HepG2 (cell line): Measurements from ENCODE around the gene KLHL40. TPM values are rescaled to one million over a fixed set of nuclear protein-coding genes. Genes with fewer than 3 reads are reported as not detected.

Experiments used
- DRAP1 ChIP-seq: IDR thresholded peaks from 2 replicates; pipeline ENCODE4 v1.6.1; 2016; ENCODE audit warnings: missing genetic modification reagents, missing compliant biosample characterization
- HNRNPL ChIP-seq: fragments of 200-400 bp; formaldehyde crosslinking; IDR thresholded peaks from 2 replicates; pipeline ENCODE4 v1.6.1; 2017; ENCODE audit warnings: mild to moderate bottlenecking, low read depth, low read length
- JUN ChIP-seq: sonication (generic); formaldehyde crosslinking; IDR thresholded peaks from 2 replicates; pipeline ENCODE4 v1.4.0; 2020; ENCODE audit warnings: mild to moderate bottlenecking, missing genetic modification reagents
- KLF6 ChIP-seq: IDR thresholded peaks from 2 replicates; pipeline ENCODE4 v1.8.0; 2016; ENCODE audit warnings: missing biosample characterization, missing genetic modification reagents
- ONECUT2 ChIP-seq: sonication (generic); formaldehyde crosslinking; IDR thresholded peaks from 2 replicates; pipeline ENCODE4 v1.4.0; 2020; ENCODE audit warnings: missing genetic modification reagents
- SAP130 ChIP-seq: IDR thresholded peaks from 2 replicates; pipeline ENCODE4 v1.6.1; 2016; ENCODE audit warnings: low read depth
- SOX6 ChIP-seq, 2 experiments: fragments of 450-650 bp in 1 of 2; sonication (generic) in 1 of 2; formaldehyde crosslinking in 1 of 2; IDR thresholded peaks; 2 replicates each; pipeline versions ENCODE4 v1.4.0 to v1.6.1; 2017 to 2020; ENCODE audit warnings: antibody characterized with exemption in 1 of 2, mild to moderate bottlenecking in 1 of 2, missing genetic modification reagents in 1 of 2
- ZFP41 ChIP-seq: sonication (generic); formaldehyde crosslinking; IDR thresholded peaks from 2 replicates; pipeline ENCODE4 v1.4.0; 2020; ENCODE audit warnings: mild to moderate bottlenecking, missing genetic modification reagents, borderline replicate concordance
- ZNF274 ChIP-seq: sonication (generic); formaldehyde crosslinking; IDR thresholded peaks from 2 replicates; pipeline ENCODE4 v1.5.1; 2020; ENCODE audit warnings: mild to moderate bottlenecking, missing genetic modification reagents
- ZNF609 ChIP-seq: sonication (generic); formaldehyde crosslinking; IDR thresholded peaks from 2 replicates; pipeline ENCODE4 v1.4.0; 2020; ENCODE audit warnings: mild to moderate bottlenecking, missing genetic modification reagents, borderline replicate concordance
- ZNF772 ChIP-seq: sonication (generic); formaldehyde crosslinking; IDR thresholded peaks from 2 replicates; pipeline ENCODE4 v1.5.0; 2020; ENCODE audit warnings: mild to moderate bottlenecking, missing genetic modification reagents
- ZSCAN20 ChIP-seq: sonication (generic); formaldehyde crosslinking; IDR thresholded peaks from 2 replicates; pipeline ENCODE4 v1.4.0; 2020; ENCODE audit warnings: missing genetic modification reagents, mild to moderate bottlenecking, borderline replicate concordance
- polyA plus RNA-seq, 8 experiments: library from polyadenylated mRNA; depleted of rRNA in 3 of 8; stranded (reverse) in 7 of 8; unstranded in 1 of 8; fragments of >200 nt; fragmentation: Illumina TruSeq in 4 of 8; extraction: Trizol in 4 of 8; gene quantifications; 2 replicates each; pipeline versions ENCODE4 v1.2.1 to v1.2.3, GENCODE V29; 2011 to 2016; ENCODE audit warnings: low read depth in 4 of 8, missing spikeins in 1 of 8, mixed read lengths in 1 of 8; ENCODE audit not compliant: insufficient read depth in 1 of 8
- total RNA-seq, 5 experiments: library from RNA; depleted of rRNA; stranded (reverse); fragments of >200 nt; fragmentation: Illumina TruSeq; extraction: Trizol; gene quantifications; 2 replicates each; pipeline ENCODE4 v1.2.3, GENCODE V29; 2016; ENCODE audit warnings: low read depth in 1 of 5
- TF ChIP-seq, protein P1 (sequence below): sonication (generic); formaldehyde crosslinking; IDR thresholded peaks from 2 replicates; pipeline ENCODE4 v1.5.0; 2020; ENCODE audit warnings: mild to moderate bottlenecking, missing genetic modification reagents
- TF ChIP-seq, protein P2 (sequence below): sonication (generic); formaldehyde crosslinking; IDR thresholded peaks from 2 replicates; pipeline ENCODE4 v1.4.0; 2020; ENCODE audit warnings: missing genetic modification reagents, borderline replicate concordance
- TF ChIP-seq, protein P3 (sequence below): sonication (generic); formaldehyde crosslinking; IDR thresholded peaks from 2 replicates; pipeline ENCODE4 v1.9.0; 2022; ENCODE audit warnings: low read depth, missing genetic modification reagents

The KLHL40 gene
- total and polyA plus RNA-seq, 2 of the 13 experiments (the other 11 are each of a cell fraction or from before 2014, with no cell fraction given) = not detected

DNA sequence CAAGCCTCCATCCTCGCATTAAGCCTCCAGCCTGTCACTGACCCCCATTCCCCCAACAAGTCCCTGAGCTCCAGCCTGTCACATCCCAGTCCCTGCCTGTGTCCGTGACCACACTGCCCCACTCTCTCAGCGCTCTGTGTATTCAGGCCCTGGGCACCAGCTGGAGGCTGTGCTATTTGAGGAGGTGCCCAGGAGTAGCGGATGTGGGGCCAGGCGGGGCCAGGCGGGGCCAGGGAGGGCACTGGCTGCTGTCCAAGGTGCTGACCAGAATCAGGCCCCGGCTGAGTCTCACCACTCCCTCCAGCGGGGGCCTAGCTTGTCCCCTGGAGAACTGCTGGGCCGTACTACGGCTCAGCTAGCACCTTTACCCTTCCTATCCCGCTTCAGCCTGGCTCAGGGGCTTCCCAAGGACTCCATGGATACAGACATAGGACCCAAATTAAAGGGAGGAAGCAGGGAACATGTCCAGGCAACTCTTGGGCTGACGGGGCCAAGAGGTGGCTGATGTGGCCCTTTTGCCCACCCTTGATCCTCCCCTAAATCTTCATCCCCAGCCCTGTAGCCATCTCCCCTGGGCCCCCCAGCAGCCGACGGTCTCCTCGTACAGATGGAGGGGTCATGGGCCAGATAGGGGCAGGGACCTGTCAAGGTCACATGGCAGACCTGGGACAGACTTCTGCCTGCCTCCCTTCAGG, 16.2 kb downstream of the KLHL40 start (continued):
- TF ChIP-seq, protein P1, sequence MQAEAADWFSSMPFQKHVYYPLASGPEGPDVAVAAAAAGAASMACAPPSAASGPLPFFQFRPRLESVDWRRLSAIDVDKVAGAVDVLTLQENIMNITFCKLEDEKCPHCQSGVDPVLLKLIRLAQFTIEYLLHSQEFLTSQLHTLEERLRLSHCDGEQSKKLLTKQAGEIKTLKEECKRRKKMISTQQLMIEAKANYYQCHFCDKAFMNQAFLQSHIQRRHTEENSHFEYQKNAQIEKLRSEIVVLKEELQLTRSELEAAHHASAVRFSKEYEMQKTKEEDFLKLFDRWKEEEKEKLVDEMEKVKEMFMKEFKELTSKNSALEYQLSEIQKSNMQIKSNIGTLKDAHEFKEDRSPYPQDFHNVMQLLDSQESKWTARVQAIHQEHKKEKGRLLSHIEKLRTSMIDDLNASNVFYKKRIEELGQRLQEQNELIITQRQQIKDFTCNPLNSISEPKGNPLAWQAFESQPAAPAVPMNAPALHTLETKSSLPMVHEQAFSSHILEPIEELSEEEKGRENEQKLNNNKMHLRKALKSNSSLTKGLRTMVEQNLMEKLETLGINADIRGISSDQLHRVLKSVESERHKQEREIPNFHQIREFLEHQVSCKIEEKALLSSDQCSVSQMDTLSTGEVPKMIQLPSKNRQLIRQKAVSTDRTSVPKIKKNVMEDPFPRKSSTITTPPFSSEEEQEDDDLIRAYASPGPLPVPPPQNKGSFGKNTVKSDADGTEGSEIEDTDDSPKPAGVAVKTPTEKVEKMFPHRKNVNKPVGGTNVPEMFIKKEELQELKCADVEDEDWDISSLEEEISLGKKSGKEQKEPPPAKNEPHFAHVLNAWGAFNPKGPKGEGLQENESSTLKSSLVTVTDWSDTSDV (CRISPR knock-in tag) = 0 out of 2 replicates have a peak, but pooled peaks have one; percentile 44
- peak; percentile 94 for TF ChIP-seq HNRNPL
- peak; percentile 68 for TF ChIP-seq SAP130
- TF ChIP-seq ZNF772 (CRISPR knock-in tag) = peak; percentile 81; the same call in 1 of the 2 replicates
- TF ChIP-seq, protein P2, sequence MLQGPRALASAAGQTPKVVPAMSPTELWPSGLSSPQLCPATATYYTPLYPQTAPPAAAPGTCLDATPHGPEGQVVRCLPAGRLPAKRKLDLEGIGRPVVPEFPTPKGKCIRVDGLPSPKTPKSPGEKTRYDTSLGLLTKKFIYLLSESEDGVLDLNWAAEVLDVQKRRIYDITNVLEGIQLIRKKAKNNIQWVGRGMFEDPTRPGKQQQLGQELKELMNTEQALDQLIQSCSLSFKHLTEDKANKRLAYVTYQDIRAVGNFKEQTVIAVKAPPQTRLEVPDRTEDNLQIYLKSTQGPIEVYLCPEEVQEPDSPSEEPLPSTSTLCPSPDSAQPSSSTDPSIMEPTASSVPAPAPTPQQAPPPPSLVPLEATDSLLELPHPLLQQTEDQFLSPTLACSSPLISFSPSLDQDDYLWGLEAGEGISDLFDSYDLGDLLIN = peak; percentile 83; the same call in 1 of the 2 replicates
- TF ChIP-seq ZNF274 = peak; percentile 80
- TF ChIP-seq ZSCAN20 = peak; percentile 95
- TF ChIP-seq DRAP1 (CRISPR knock-in tag) = peak; percentile 58
- 0 out of 2 replicates have a peak, but pooled peaks have one; percentile 28 for TF ChIP-seq JUN (CRISPR knock-in tag)
- TF ChIP-seq, protein P3, sequence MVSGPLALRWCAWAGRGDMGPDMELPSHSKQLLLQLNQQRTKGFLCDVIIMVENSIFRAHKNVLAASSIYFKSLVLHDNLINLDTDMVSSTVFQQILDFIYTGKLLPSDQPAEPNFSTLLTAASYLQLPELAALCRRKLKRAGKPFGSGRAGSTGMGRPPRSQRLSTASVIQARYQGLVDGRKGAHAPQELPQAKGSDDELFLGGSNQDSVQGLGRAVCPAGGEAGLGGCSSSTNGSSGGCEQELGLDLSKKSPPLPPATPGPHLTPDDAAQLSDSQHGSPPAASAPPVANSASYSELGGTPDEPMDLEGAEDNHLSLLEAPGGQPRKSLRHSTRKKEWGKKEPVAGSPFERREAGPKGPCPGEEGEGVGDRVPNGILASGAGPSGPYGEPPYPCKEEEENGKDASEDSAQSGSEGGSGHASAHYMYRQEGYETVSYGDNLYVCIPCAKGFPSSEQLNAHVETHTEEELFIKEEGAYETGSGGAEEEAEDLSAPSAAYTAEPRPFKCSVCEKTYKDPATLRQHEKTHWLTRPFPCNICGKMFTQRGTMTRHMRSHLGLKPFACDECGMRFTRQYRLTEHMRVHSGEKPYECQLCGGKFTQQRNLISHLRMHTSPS (CRISPR knock-in tag) = peak; percentile 90
- TF ChIP-seq ZFP41 = peak; percentile 69; the same call in 1 of the 2 replicates
- TF ChIP-seq ZNF609 (CRISPR knock-in tag) = 0 out of 2 replicates have a peak, but pooled peaks have one; percentile 24
- TF ChIP-seq ONECUT2 (CRISPR knock-in tag) = peak; percentile 49; the same call in 1 of the 2 replicates
- no peak for TF ChIP-seq SOX6 (IDR thresholded peaks at IDR 0.05)
- no peak for TF ChIP-seq SOX6 (CRISPR knock-in tag; IDR thresholded peaks at IDR 0.05)
- TF ChIP-seq KLF6 (CRISPR knock-in tag) = peak; percentile 96
